HepG2 (cell line): ENCODE results near the gene STMN3. TPM values are rescaled to one million over a fixed set of nuclear protein-coding genes. Genes with fewer than 3 reads are reported as not detected.
A peak's percentile ranks its signal among the peaks of the same experiment; 100 is the strongest.

Experiments used
- ATAC-seq: fragments of 200-7000 bp; cut with Tn5 transposase; 3 replicates; pipeline ENCODE4 v1.9.1; 2020; ENCODE audit warnings: mild to moderate bottlenecking, moderate library complexity
- BruUV-seq: library from RNA; stranded (reverse); fragments of 400-500 nt; replicated peaks from 2 replicates; lab custom pipeline; 2021; lab: Mats Ljungman, UMichigan
- CTCF ChIA-PET: fragments of 300-600 bp; formaldehyde crosslinking; extraction: SDS; loops from one replicate; lab custom pipeline; 2021; ENCODE audit warnings: low total read pairs, inconsistent platforms, low intra/inter-chr PET ratio; lab: Yijun Ruan, JAX
- POLR2A ChIA-PET: fragments of 350-600 bp; sonication (Branson Sonifier 250); formaldehyde crosslinking; loops from one replicate; lab custom pipeline; 2020; ENCODE audit warnings: antibody characterized with exemption, inconsistent platforms; lab: Yijun Ruan, JAX
- DNase-seq: peaks from one replicate; pipeline ENCODE4 v3.0.0-alpha.2; 2015; ENCODE audit warnings: low spot score
- FAIRE-seq: peaks from 3 replicates; lab custom pipeline; 2011; peaks lifted over from hg19 to GRCh38; lab: Jason Lieb, UNC
- H2AFZ ChIP-seq: one replicate; pipeline ENCODE4 v1.6.1; 2011; ENCODE audit warnings: low read length, inconsistent platforms
- H3K27ac ChIP-seq: fragments of 300-600 bp; 3 replicates; pipeline ENCODE4 v1.8.0; 2011; ENCODE audit warnings: mixed run types, mild to moderate bottlenecking, mixed read lengths, low read length, inconsistent platforms; ENCODE audit not compliant: insufficient read depth; ENCODE audit errors: extremely low read length
- H3K27me3 ChIP-seq, 2 experiments: fragments of 200-600 bp in 1 of 2; 2 replicates in 1 of 2; 3 replicates in 1 of 2; pipeline versions ENCODE4 v1.6.0 to v1.8.0; 2011; ENCODE audit warnings: low read length in 2 of 2, mild to moderate bottlenecking in 2 of 2, moderate library complexity in 2 of 2, inconsistent platforms in 1 of 2; ENCODE audit not compliant: insufficient read depth in 2 of 2, control insufficient read depth in 1 of 2
- H3K36me3 ChIP-seq, 2 experiments: fragments of 200-600 bp in 1 of 2; replicated peaks in 1 of 2; 2 replicates in 1 of 2; 3 replicates in 1 of 2; pipeline versions ENCODE4 v1.5.1 to v1.8.0; 2011; ENCODE audit warnings: low read length in 2 of 2, inconsistent platforms in 1 of 2; ENCODE audit not compliant: insufficient read depth in 2 of 2, control insufficient read depth in 1 of 2
- H3K4me1 ChIP-seq: 2 replicates; pipeline ENCODE4 v1.5.1; 2012; ENCODE audit warnings: low read length, inconsistent platforms; ENCODE audit not compliant: insufficient read depth
- H3K4me2 ChIP-seq: 2 replicates; pipeline ENCODE4 v1.6.0; 2011; ENCODE audit warnings: low read depth, low read length, inconsistent platforms
- H3K4me3 ChIP-seq, 3 experiments: fragments of 200-600 bp in 1 of 3; sonication (generic), shearing (Covaris generic) in 1 of 3; replicated peaks in 1 of 3; 2 replicates each; pipeline ENCODE4 v1.5.1; 2011 to 2016; ENCODE audit warnings: low read length in 3 of 3, inconsistent platforms in 2 of 3, low read depth in 2 of 3, mild to moderate bottlenecking in 2 of 3, control low read depth in 1 of 3, mixed read lengths in 1 of 3; ENCODE audit not compliant: insufficient read depth in 1 of 3
- H3K79me2 ChIP-seq: one replicate; pipeline ENCODE4 v1.6.1; 2011; ENCODE audit warnings: low read length, inconsistent platforms; ENCODE audit not compliant: insufficient read depth
- H3K9ac ChIP-seq: 2 replicates; pipeline ENCODE4 v1.6.0; 2011; ENCODE audit warnings: mild to moderate bottlenecking, low read depth, low read length, inconsistent platforms; ENCODE audit not compliant: insufficient read depth
- H3K9me3 ChIP-seq: 2 replicates; pipeline ENCODE4 v1.5.1; 2012; ENCODE audit warnings: mild to moderate bottlenecking, low read length
- H4K20me1 ChIP-seq: 2 replicates; pipeline ENCODE4 v1.6.0; 2011; ENCODE audit warnings: inconsistent platforms, mild to moderate bottlenecking, low read length, moderate library complexity; ENCODE audit not compliant: insufficient read depth
- MAFK ChIP-seq, 2 experiments: IDR thresholded peaks in 1 of 2; conservative IDR thresholded peaks in 1 of 2; 2 replicates each; pipeline ENCODE4 v1.6.1; 2011; ENCODE audit warnings: improper control_type of control experiment in 2 of 2, low read length in 2 of 2
- ZNF883 ChIP-seq: sonication (generic); formaldehyde crosslinking; IDR thresholded peaks from 2 replicates; pipeline ENCODE4 v1.5.1; 2020; ENCODE audit warnings: mild to moderate bottlenecking, missing genetic modification reagents; ENCODE audit errors: not compliant biosample characterization
- WGBS: methylation state at CpG from one replicate; pipeline ENCODE4 v1.1.6; 2017; ENCODE audit warnings: low lambda C conversion rate; 5-methylcytosine and 5-hydroxymethylcytosine counted together
- in situ Hi-C: cut with HindIII; loops from 2 replicates; pipeline ENCODE4 v1.10.0; 2017; ENCODE audit warnings: low pct_unique_long_range_greater_than_20kb; ENCODE audit not compliant: extremely low pct_ligation_motif_present
- intact Hi-C: fragments of 100-400 bp; cut with micrococcal nuclease; formaldehyde crosslinking; loops from one replicate; pipeline ENCODE4 v1.10.0; 2022; ENCODE audit not compliant: unreplicated experiment
- polyA plus RNA-seq, 8 experiments: library from polyadenylated mRNA; depleted of rRNA in 3 of 8; stranded (reverse) in 7 of 8; unstranded in 1 of 8; fragments of >200 nt; fragmentation: Illumina TruSeq in 4 of 8; extraction: Trizol in 4 of 8; gene quantifications; 2 replicates each; pipeline versions ENCODE4 v1.2.1 to v1.2.3, GENCODE V29; 2011 to 2016; ENCODE audit warnings: low read depth in 4 of 8, missing spikeins in 1 of 8, mixed read lengths in 1 of 8; ENCODE audit not compliant: insufficient read depth in 1 of 8
- total RNA-seq, 5 experiments: library from RNA; depleted of rRNA; stranded (reverse); fragments of >200 nt; fragmentation: Illumina TruSeq; extraction: Trizol; gene quantifications; 2 replicates each; pipeline ENCODE4 v1.2.3, GENCODE V29; 2016; ENCODE audit warnings: low read depth in 1 of 5
- TF ChIP-seq, protein P1 (sequence below), 2 experiments: fragments of 450-650 bp in 1 of 2; sonication (generic) in 1 of 2; formaldehyde crosslinking in 1 of 2; IDR thresholded peaks; 2 replicates each; pipeline versions ENCODE4 v1.6.1 to v1.8.0; 2016 to 2022; ENCODE audit warnings: antibody characterized with exemption in 1 of 2, mild to moderate bottlenecking in 1 of 2, missing genetic modification reagents in 1 of 2
- TF ChIP-seq, protein P2 (sequence below): sonication (generic); formaldehyde crosslinking; IDR thresholded peaks from 2 replicates; pipeline ENCODE4 v1.5.0; 2020; ENCODE audit warnings: missing genetic modification reagents, mild to moderate bottlenecking, borderline replicate concordance
- TF ChIP-seq, protein P3 (sequence below): sonication (generic); formaldehyde crosslinking; IDR thresholded peaks from 2 replicates; pipeline ENCODE4 v1.4.0; 2020; ENCODE audit warnings: low read depth, mild to moderate bottlenecking, missing genetic modification reagents
- TF ChIP-seq, protein P4 (sequence below): sonication (generic); formaldehyde crosslinking; IDR thresholded peaks from 2 replicates; pipeline ENCODE4 v1.5.1; 2020; ENCODE audit warnings: mild to moderate bottlenecking, missing genetic modification reagents, borderline replicate concordance

Gene STMN3
- total and polyA plus RNA-seq, 2 of the 13 experiments (the other 11 are each of a cell fraction or from before 2014, with no cell fraction given), result 21.0 to 48.3 TPM

DNA sequence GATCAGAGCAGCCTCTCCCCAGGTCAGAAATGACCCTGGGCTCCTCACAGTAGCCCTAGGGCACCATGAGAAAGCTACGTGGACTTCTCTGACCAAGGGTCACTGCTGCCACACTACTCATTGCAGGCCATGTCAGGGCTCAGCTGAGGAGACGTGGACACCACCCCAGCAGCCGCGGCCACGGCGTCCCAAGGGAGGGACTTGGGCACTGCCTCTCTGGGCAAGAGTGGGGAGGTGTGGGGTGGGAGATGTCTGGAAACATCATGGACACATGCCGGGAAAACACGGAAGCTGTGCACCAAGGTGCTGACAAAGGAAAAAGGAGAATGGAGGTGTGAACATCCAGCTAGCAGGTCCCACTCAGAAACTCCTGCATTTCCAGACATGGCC lies 35.4 kb downstream of the STMN3 start:
- ChIA-PET CTCF (no interaction called here), POLR2A (interaction anchor here (0.7 kb wide), 1 partner anchor 9 kb away, joined by 3 read pairs; the partner anchor contains the start of gene GMEB2)
- Histone ChIP-seq H2AFZ (no peak overlapping the region), H3K4me1 (no peaks in the 10 kb centered on the region), H3K4me2 (no peak overlapping the region), H3K9ac (no peak overlapping the region), H3K79me2 (peaks cover 23% of the 10 kb centered on the region), H3K27ac (no peak overlapping the region), H4K20me1 (no peaks in the 10 kb centered on the region), H3K27me3 (no peaks in the 10 kb centered on the region), H3K4me3 (no peak overlapping the region), H3K9me3 (peaks cover 8% of the 10 kb centered on the region; the same call in 1 of the 2 replicates), H3K36me3 (peaks cover 21 to 54% of the 10 kb centered on the region in 2 experiments)
- DNase-seq (no peak), ATAC-seq (no peak; the same call in 2 of the 3 replicates), FAIRE-seq (no peak)
- 99% methylated on average over 8 of the region's 8 CpGs for WGBS
- intact Hi-C loops, result no loop called here
- in situ Hi-C loops, result no loop called here
- BruUV-seq, result no TSS peak
- TF ChIP-seq, protein P1, sequence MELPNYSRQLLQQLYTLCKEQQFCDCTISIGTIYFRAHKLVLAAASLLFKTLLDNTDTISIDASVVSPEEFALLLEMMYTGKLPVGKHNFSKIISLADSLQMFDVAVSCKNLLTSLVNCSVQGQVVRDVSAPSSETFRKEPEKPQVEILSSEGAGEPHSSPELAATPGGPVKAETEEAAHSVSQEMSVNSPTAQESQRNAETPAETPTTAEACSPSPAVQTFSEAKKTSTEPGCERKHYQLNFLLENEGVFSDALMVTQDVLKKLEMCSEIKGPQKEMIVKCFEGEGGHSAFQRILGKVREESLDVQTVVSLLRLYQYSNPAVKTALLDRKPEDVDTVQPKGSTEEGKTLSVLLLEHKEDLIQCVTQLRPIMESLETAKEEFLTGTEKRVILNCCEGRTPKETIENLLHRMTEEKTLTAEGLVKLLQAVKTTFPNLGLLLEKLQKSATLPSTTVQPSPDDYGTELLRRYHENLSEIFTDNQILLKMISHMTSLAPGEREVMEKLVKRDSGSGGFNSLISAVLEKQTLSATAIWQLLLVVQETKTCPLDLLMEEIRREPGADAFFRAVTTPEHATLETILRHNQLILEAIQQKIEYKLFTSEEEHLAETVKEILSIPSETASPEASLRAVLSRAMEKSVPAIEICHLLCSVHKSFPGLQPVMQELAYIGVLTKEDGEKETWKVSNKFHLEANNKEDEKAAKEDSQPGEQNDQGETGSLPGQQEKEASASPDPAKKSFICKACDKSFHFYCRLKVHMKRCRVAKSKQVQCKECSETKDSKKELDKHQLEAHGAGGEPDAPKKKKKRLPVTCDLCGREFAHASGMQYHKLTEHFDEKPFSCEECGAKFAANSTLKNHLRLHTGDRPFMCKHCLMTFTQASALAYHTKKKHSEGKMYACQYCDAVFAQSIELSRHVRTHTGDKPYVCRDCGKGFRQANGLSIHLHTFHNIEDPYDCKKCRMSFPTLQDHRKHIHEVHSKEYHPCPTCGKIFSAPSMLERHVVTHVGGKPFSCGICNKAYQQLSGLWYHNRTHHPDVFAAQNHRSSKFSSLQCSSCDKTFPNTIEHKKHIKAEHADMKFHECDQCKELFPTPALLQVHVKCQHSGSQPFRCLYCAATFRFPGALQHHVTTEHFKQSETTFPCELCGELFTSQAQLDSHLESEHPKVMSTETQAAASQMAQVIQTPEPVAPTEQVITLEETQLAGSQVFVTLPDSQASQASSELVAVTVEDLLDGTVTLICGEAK (IDR thresholded peaks at IDR 0.05), result no peak
- TF ChIP-seq, protein P1 (CRISPR knock-in tag; IDR thresholded peaks at IDR 0.05), result no peak
- no peak for TF ChIP-seq ZNF883 (CRISPR knock-in tag)
- TF ChIP-seq, protein P2, sequence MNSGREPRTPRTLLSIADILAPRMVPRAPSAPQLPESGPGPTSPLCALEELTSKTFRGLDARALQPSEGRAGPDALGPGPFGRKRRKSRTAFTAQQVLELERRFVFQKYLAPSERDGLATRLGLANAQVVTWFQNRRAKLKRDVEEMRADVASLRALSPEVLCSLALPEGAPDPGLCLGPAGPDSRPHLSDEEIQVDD (CRISPR knock-in tag), result no peak
- peak in 1 of 2 experiments; percentile 10; a peak in 1 of 4 replicates for TF ChIP-seq MAFK (conservative IDR thresholded peaks at IDR 0.05 in 1 of 2, IDR thresholded peaks at IDR 0.05 in 1 of 2; ENCODE audit: low read length in 2 of 2)
- TF ChIP-seq, protein P3, sequence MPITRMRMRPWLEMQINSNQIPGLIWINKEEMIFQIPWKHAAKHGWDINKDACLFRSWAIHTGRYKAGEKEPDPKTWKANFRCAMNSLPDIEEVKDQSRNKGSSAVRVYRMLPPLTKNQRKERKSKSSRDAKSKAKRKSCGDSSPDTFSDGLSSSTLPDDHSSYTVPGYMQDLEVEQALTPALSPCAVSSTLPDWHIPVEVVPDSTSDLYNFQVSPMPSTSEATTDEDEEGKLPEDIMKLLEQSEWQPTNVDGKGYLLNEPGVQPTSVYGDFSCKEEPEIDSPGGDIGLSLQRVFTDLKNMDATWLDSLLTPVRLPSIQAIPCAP (CRISPR knock-in tag), result no peak
- TF ChIP-seq, protein P4, sequence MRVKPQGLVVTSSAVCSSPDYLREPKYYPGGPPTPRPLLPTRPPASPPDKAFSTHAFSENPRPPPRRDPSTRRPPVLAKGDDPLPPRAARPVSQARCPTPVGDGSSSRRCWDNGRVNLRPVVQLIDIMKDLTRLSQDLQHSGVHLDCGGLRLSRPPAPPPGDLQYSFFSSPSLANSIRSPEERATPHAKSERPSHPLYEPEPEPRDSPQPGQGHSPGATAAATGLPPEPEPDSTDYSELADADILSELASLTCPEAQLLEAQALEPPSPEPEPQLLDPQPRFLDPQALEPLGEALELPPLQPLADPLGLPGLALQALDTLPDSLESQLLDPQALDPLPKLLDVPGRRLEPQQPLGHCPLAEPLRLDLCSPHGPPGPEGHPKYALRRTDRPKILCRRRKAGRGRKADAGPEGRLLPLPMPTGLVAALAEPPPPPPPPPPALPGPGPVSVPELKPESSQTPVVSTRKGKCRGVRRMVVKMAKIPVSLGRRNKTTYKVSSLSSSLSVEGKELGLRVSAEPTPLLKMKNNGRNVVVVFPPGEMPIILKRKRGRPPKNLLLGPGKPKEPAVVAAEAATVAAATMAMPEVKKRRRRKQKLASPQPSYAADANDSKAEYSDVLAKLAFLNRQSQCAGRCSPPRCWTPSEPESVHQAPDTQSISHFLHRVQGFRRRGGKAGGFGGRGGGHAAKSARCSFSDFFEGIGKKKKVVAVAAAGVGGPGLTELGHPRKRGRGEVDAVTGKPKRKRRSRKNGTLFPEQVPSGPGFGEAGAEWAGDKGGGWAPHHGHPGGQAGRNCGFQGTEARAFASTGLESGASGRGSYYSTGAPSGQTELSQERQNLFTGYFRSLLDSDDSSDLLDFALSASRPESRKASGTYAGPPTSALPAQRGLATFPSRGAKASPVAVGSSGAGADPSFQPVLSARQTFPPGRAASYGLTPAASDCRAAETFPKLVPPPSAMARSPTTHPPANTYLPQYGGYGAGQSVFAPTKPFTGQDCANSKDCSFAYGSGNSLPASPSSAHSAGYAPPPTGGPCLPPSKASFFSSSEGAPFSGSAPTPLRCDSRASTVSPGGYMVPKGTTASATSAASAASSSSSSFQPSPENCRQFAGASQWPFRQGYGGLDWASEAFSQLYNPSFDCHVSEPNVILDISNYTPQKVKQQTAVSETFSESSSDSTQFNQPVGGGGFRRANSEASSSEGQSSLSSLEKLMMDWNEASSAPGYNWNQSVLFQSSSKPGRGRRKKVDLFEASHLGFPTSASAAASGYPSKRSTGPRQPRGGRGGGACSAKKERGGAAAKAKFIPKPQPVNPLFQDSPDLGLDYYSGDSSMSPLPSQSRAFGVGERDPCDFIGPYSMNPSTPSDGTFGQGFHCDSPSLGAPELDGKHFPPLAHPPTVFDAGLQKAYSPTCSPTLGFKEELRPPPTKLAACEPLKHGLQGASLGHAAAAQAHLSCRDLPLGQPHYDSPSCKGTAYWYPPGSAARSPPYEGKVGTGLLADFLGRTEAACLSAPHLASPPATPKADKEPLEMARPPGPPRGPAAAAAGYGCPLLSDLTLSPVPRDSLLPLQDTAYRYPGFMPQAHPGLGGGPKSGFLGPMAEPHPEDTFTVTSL (CRISPR knock-in tag), result no peak
